Heart left ventricle (tissue), 13 donors: Measurements from ENCODE around the gene PFKP.

ENCODE experiments used
- POLR2A ChIP-seq, 2 donors: fragments of 450-650 bp; IDR thresholded peaks; one replicate each; pipeline ENCODE4 v1.6.1; 2017; ENCODE audit warnings: antibody characterized with exemption in 2 of 2, mild to moderate bottlenecking in 2 of 2, moderate library complexity in 2 of 2
- TF ChIP-seq, protein P1 (sequence below), 12 donors: fragments of 200-600 bp; sonication (generic) in 4 of 12; IDR thresholded peaks; one replicate each; pipeline versions ENCODE4 v1.5.0 to v1.8.0; 2018 to 2022; ENCODE audit warnings: antibody characterized with exemption in 12 of 12, mild to moderate bottlenecking in 5 of 12
- donor health status: ischemic (EF 13 %, LVEDD 7.1; RV severe dilation, severe dysfunction).
- donor health status: DM: no; HTN: yes; CAD: no.
- donor health status: DM: no; HTN: no; CAD: no.
- donor health status: ischemic (EF 25% LVEDD 6.9; RV normal size, moderate dysfunction).
- donor health status: ischemic (EF 25% LVEDD 5.7; RV mildly dilated, moderate dysfunction).
- donor health status: ischemic (EF 35%, LVEDD 5.7; RV mildly dilated, moderate dysfunction).
- donor health status: nonischemic (EF 11% LVEDD 7.7; RV severe dilation, severe dysfunction).
- donor health status: DM: yes; HTN: yes; CAD: no.
- donor health status: PGD.
- donor health status: ischemic (EF 29% LVEDD 5.4; RV normal size, mild dysfunction).
- donor health status: nonischemic (EF 23%, LVEDD 6.1; RV moderate dilation, normal function).

DNA sequence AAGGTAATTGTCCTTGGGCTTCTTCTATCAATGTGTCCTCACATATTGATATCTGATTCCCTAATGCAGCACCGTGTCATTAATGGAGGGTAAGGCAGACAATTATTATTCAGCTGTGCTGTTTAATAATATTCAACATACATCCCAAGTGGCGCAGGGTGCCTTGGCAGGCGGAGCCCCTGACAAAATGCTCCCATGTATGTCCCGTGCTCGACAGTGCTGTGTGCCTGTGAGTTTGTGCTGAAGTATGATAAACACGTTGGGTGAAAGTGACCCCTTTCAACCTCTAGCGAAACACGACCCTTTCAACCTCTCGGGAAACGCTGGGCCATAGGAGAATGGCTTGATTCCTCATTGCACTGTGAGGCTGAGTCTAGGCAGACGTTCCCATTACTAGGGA lies 31.3 kb downstream of the PFKP start:
- TF ChIP-seq, protein P1, sequence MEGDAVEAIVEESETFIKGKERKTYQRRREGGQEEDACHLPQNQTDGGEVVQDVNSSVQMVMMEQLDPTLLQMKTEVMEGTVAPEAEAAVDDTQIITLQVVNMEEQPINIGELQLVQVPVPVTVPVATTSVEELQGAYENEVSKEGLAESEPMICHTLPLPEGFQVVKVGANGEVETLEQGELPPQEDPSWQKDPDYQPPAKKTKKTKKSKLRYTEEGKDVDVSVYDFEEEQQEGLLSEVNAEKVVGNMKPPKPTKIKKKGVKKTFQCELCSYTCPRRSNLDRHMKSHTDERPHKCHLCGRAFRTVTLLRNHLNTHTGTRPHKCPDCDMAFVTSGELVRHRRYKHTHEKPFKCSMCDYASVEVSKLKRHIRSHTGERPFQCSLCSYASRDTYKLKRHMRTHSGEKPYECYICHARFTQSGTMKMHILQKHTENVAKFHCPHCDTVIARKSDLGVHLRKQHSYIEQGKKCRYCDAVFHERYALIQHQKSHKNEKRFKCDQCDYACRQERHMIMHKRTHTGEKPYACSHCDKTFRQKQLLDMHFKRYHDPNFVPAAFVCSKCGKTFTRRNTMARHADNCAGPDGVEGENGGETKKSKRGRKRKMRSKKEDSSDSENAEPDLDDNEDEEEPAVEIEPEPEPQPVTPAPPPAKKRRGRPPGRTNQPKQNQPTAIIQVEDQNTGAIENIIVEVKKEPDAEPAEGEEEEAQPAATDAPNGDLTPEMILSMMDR (IDR thresholded peaks at IDR 0.05), result no peak
- no peak for TF ChIP-seq POLR2A (IDR thresholded peaks at IDR 0.05)
